GM12892 (cell line): ENCODE measurements around the gene MMS19.

Experiments
- POLR2AphosphoS5 ChIP-seq: IDR thresholded peaks from 2 replicates; pipeline ENCODE4 v1.6.1; 2011; ENCODE audit warnings: low read depth, low read length, control low read depth
- TAF1 ChIP-seq: IDR thresholded peaks from 2 replicates; pipeline ENCODE4 v1.6.1; 2011; ENCODE audit warnings: low read depth, mild to moderate bottlenecking, control low read depth, low read length, borderline replicate concordance

- no peak for TF ChIP-seq POLR2AphosphoS5
- no peak for TF ChIP-seq TAF1
Measured at GRCh38 chr10:97512993-97513392, 14.8 kb upstream of the MMS19 start.
